Measurements from ENCODE around the gene TBC1D22A. TPM values are rescaled to one million over a fixed set of nuclear protein-coding genes. Genes with fewer than 3 reads are reported as not detected.

Gene TBC1D22A
- total RNA-seq, 1 donor from 2014 or later: 18.9 TPM

DNA sequence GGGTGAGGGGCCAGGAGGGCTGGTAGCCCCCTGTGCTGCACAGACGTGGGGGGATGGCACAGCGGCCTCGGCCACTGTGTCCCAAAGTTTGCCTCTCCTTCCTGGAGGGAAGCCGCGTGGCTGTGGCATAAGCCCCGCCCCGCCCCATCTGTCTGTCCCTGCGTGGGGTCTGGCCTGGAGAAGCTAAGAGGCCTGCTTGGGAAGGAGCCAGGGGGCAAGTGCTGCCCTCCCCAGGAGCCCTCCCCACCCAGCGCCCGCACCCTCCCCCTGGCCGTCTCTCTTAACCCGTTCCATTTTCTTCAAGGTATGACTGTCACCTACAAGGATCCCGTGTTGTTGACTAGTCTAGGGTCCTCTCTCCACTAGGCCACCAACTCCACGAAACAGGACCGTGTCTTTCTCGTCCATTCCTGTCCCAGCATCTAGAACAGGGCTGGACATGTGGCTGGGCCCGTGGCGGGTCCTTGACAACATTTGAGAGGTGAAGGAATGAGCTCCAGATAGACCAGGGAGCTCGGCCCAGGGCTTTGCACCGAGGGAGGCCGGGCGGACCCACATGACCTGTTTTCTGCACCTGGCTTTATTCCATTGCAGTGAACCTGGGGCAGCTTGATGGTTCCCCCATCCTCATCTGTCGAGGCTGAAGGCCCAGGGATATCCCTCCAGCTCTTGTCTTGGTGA is 428.0 kb downstream of the TBC1D22A start:
- no peak overlapping the region for H3K27ac Mint-ChIP-seq (ENCODE audit: unreplicated experiment)
- peaks cover 3% of the 10 kb centered on the region for H3K27me3 Mint-ChIP-seq (ENCODE audit: low read depth)
- H3K36me3 Mint-ChIP-seq (ENCODE audit: low read depth): peaks cover 5% of the 10 kb centered on the region
- H3K9me3 Mint-ChIP-seq (ENCODE audit: low read depth): peaks cover 17% of the 10 kb centered on the region
- TF ChIP-seq, protein P1, sequence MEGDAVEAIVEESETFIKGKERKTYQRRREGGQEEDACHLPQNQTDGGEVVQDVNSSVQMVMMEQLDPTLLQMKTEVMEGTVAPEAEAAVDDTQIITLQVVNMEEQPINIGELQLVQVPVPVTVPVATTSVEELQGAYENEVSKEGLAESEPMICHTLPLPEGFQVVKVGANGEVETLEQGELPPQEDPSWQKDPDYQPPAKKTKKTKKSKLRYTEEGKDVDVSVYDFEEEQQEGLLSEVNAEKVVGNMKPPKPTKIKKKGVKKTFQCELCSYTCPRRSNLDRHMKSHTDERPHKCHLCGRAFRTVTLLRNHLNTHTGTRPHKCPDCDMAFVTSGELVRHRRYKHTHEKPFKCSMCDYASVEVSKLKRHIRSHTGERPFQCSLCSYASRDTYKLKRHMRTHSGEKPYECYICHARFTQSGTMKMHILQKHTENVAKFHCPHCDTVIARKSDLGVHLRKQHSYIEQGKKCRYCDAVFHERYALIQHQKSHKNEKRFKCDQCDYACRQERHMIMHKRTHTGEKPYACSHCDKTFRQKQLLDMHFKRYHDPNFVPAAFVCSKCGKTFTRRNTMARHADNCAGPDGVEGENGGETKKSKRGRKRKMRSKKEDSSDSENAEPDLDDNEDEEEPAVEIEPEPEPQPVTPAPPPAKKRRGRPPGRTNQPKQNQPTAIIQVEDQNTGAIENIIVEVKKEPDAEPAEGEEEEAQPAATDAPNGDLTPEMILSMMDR (IDR thresholded peaks at IDR 0.05): no peak
- H3K4me3 Mint-ChIP-seq (ENCODE audit: unreplicated experiment): no peak overlapping the region
- H3K4me1 Mint-ChIP-seq (ENCODE audit: low read depth): no peaks in the 10 kb centered on the region
- peak; percentile 77 for DNase-seq (ENCODE audit: low spot score)

DNA sequence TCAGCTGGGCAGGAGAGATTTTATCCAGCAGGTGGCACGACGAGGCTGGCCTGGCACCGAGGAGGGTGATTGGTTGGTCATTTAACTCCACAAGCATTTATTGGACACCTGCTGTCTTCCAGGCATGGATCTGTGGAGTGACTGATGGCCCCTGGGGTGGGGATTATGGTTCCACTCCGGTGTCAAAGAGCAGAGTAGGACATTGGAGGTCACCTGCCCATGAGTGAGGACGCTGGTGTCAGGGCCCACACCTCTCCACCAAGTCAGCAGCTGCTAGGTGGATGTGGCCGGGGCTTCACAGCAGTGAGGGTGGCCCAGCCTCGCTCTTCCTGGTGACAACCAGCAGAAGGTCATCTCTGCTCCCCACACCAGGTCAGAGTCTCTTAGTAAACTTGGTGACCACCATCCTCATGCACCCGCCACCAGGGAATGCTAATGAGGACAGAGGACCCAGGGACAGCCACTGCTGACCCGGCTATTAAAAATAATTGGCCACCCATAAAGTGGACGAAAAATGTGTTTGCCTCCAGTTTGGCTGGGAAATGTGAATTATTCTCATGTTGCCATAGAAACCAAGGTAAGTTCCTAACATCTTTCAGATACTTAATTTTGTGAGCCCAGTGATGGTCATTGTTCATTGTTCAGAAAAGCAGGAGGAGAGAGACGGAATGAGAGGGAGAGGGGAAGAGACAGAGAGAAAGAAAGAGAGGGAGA is 428.7 kb downstream of the TBC1D22A start:
- DNase-seq (ENCODE audit: low spot score): peak; percentile 72
- Mint-ChIP-seq H3K4me1 (ENCODE audit: low read depth) (no peaks in the 10 kb centered on the region), H3K27me3 (ENCODE audit: low read depth) (peaks cover 3% of the 10 kb centered on the region), H3K4me3 (ENCODE audit: unreplicated experiment) (no peak overlapping the region), H3K36me3 (ENCODE audit: low read depth) (peaks cover 2% of the 10 kb centered on the region), H3K27ac (ENCODE audit: unreplicated experiment) (no peak overlapping the region), H3K9me3 (ENCODE audit: low read depth) (peaks cover 11% of the 10 kb centered on the region)
- TF ChIP-seq, protein P1 (IDR thresholded peaks at IDR 0.05): no peak

DNA sequence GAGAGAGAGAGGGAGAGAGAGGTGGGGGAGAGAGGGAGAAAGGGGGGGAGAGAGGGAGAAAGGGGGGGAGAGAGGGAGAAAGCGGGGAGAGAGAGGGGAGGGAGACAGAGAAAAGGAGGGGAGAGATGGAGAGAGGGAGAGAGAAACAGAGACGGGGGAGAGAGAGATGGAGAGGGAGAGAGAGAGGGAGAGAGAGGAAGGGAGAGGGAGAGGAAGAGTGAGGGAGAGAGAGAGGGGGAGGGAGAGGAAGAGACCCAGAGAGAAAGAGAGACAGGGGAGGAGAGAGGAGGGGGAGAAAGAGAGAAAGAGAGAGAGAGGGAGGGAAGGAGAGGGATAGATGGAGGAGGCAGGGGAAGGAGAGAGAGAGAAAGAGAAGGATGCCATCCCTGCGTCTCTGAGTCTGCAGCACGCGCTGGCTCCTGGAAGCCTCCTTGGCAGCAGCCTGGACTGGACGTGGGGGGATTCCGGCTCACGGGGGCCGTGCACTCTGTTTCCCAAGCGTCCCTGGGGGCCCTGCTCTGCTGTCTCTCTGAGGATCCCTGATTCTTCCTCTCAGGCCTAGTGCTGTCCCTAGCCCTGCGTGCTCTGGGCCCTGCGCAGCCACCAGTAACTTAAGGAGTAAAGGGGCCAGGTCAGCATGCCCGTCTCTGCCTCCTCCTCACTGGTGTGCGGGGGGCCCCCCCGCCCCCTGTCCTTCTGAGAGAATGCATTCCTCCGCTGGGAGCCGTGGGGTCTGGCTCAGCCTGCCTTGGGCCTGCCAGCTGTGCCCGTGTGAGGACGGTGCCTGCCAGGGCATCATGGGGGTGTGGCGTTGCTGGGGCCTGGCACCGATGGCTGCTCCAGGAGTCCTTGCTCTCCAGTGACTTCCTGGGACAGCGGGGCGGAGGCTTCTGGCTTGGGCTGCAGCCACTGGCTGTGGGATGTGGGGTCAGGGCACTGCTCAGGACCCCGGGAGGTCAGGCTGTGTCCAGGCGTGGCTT is 429.5 kb downstream of the TBC1D22A start:
- Mint-ChIP-seq H3K4me1 (ENCODE audit: low read depth) (no peaks in the 10 kb centered on the region), H3K27ac (ENCODE audit: unreplicated experiment) (no peak overlapping the region), H3K4me3 (ENCODE audit: unreplicated experiment) (no peak overlapping the region), H3K9me3 (ENCODE audit: low read depth) (peaks cover 5% of the 10 kb centered on the region), H3K36me3 (ENCODE audit: low read depth) (peaks cover 2% of the 10 kb centered on the region), H3K27me3 (ENCODE audit: low read depth) (peaks cover 3% of the 10 kb centered on the region)
- TF ChIP-seq, protein P1 (IDR thresholded peaks at IDR 0.05): no peak
- peak; percentile 58 for DNase-seq (ENCODE audit: low spot score)

DNA sequence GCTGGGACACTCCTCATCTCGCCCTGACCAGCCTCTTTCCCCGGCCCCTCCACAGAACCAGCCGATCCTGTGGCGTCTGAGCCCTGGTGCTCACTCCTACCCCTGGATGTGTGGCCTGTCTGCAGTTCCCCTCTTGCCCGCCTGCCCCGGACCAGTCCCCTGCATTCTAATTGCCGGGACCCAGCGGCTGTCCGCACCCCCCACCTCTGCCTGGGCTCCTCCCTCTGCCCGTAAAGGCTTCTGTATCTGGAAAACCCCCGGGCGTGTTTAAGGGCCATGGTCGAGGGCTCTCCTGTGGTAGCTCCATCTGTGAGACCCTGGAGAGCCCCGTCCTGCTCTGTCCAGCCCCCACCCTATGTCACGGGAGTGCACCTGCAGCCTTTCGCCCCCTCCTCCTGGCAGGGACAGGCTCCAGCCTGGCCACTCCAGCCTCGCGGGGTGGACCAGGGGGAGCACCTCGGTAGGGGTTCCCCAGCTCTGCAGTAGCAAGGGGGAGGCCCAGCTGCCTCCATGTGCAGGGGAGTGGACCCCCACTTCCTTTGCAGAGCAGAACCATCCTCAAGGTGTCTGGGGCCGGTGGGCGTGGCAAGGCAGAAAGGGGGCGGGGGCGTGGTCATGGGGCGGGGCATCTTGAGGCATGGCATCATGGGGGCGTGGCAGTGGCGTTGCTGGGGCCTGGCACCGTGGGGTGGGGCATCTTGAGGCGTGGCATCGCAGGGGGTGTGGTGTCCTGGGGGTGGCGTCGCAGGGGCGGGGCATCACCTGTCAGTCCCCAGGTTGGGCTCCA is 430.4 kb downstream of the TBC1D22A start:
- Mint-ChIP-seq H3K27me3 (ENCODE audit: low read depth) (peaks cover 3% of the 10 kb centered on the region), H3K4me3 (ENCODE audit: unreplicated experiment) (no peak overlapping the region), H3K36me3 (ENCODE audit: low read depth) (no peaks in the 10 kb centered on the region), H3K9me3 (ENCODE audit: low read depth) (no peaks in the 10 kb centered on the region), H3K4me1 (ENCODE audit: low read depth) (no peaks in the 10 kb centered on the region), H3K27ac (ENCODE audit: unreplicated experiment) (no peak overlapping the region)
- TF ChIP-seq, protein P1 (IDR thresholded peaks at IDR 0.05): no peak
- DNase-seq (ENCODE audit: low spot score): no peak
